ENCODE measurements around the gene FNBP1. TPM values are rescaled to one million over a fixed set of nuclear protein-coding genes. Genes with fewer than 3 reads are reported as not detected.

Gene FNBP1
- total and polyA plus RNA-seq, 2 donors (not counting 1 experiment from before 2014, with no cell fraction given), result 42.9 to 318 TPM

DNA sequence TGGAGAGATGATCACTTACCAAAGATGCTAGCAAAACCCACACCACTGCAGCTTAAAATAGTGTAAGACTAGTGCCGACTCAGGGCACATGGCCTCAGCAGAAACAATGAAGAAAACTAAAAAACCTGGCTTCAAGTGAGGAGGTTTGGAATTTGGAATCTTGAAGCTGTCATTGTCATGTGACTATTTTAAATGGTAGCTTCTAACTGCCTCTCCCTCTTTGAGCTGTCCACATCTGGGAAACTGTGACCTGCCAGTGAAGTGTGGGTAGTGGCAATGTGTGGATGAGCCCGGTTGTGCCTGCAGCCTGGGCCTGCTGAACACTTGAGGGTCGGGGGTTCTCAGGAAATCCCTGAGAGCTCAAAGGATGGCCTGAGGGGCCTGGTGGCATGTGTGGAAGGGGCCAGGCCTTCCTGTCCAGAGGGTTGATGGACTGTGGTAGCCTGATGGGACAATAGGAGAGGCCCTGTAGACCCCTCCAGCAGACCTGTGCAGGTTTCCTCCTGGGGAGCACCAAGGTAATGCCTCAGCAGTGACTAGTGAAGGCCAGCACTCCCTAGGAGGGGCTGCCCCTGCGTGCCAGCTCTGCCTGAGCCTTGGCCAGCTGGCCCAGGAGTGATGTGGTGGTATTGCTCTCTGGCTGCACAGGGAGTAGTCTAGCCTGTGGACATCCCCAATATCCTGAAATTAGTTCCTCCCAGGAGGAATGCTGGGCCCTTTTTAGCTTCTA, 194.1 kb downstream of the FNBP1 start:
- peaks cover 3% of the 10 kb centered on the region for H3K4me1 Mint-ChIP-seq
- H3K4me2 ChIP-seq (replicated peaks; ENCODE audit: low read depth, low read length, poor library complexity, severe bottlenecking), result no peak overlapping the region
- no peaks in the 10 kb centered on the region for H3K27me3 Mint-ChIP-seq
- H3K27me3 ChIP-seq (replicated peaks in 1 of 4; ENCODE audit: control extremely low read depth in 1 of 4, control insufficient read depth in 3 of 4, insufficient read depth in 4 of 4, low read length in 3 of 4), result no peaks in the 10 kb centered on the region
- H3K79me2 ChIP-seq (ENCODE audit: control insufficient read depth, insufficient read depth, low read length), result peaks cover 36% of the 10 kb centered on the region
- no peak overlapping the region for H3K9ac ChIP-seq (ENCODE audit: low read length)
- no peak overlapping the region for H3K4me3 ChIP-seq (ENCODE audit: control extremely low read depth in 1 of 5, extremely low read depth in 1 of 5, insufficient read depth in 1 of 5, low read depth in 2 of 5, low read length in 4 of 5)
- H3K9me3 ChIP-seq (ENCODE audit: control extremely low read depth in 1 of 3, control insufficient read depth in 2 of 3, insufficient read depth in 1 of 3, low read length in 2 of 3), result no peaks in the 10 kb centered on the region
- no peak overlapping the region for H3K4me3 Mint-ChIP-seq
- H4K20me1 ChIP-seq (ENCODE audit: control insufficient read depth, insufficient read depth, low read length, poor library complexity, severe bottlenecking), result no peaks in the 10 kb centered on the region
- 87% methylated on average over 3 of the region's 4 CpGs for WGBS (ENCODE audit: insufficient coverage)
- no peak for DNase-seq
- H3K36me3 ChIP-seq (replicated peaks in 1 of 2; ENCODE audit: control extremely low read depth in 1 of 2, control insufficient read depth in 1 of 2, extremely low read depth in 1 of 2, insufficient read depth in 2 of 2, low read length in 1 of 2), result peaks cover 0 to 34% of the 10 kb centered on the region in 2 experiments
- intact Hi-C loops (cut with micrococcal nuclease), result no loop called here
- no peak for TF ChIP-seq EZH2 (IDR thresholded peaks at IDR 0.05; ENCODE audit: borderline replicate concordance, insufficient read depth, low read depth, low read length, poor library complexity, severe bottlenecking)
- TF ChIP-seq, protein P1, sequence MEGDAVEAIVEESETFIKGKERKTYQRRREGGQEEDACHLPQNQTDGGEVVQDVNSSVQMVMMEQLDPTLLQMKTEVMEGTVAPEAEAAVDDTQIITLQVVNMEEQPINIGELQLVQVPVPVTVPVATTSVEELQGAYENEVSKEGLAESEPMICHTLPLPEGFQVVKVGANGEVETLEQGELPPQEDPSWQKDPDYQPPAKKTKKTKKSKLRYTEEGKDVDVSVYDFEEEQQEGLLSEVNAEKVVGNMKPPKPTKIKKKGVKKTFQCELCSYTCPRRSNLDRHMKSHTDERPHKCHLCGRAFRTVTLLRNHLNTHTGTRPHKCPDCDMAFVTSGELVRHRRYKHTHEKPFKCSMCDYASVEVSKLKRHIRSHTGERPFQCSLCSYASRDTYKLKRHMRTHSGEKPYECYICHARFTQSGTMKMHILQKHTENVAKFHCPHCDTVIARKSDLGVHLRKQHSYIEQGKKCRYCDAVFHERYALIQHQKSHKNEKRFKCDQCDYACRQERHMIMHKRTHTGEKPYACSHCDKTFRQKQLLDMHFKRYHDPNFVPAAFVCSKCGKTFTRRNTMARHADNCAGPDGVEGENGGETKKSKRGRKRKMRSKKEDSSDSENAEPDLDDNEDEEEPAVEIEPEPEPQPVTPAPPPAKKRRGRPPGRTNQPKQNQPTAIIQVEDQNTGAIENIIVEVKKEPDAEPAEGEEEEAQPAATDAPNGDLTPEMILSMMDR (IDR thresholded peaks at IDR 0.05), result no peak
- H3K4me1 ChIP-seq (ENCODE audit: control insufficient read depth in 2 of 2, insufficient read depth in 2 of 2, low read length in 2 of 2), result no peaks in the 10 kb centered on the region
- no peak overlapping the region for H3K27ac Mint-ChIP-seq
- H2AFZ ChIP-seq (ENCODE audit: insufficient read depth, low read depth, low read length, poor library complexity, severe bottlenecking), result no peak overlapping the region
- H3K9me3 Mint-ChIP-seq (ENCODE audit: insufficient read depth), result no peaks in the 10 kb centered on the region
- no peak overlapping the region for H3K27ac ChIP-seq (ENCODE audit: low read length in 2 of 2)
- ChIA-PET CTCF (no interaction called here), POLR2A (no interaction called here)
- no peak for ATAC-seq (ENCODE audit: low read depth)

DNA sequence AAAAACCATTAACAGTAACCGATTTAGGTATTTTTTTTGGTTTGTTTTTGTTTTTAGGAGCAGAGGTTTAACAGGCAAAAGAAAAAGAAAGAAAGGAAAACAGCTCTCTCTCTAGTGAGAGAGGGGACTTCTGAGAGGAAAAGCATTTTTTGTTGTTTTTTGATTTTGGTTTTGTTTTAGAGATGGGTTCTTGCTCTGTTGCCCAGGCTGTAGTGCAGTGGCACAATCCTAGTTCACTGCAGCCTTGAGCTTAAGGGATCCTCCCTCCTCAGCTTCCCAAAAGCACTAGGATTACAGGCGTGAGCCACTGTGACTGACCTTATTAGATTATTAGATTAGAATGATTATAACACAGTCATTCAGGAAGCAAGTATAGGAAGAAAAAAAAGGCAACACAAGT, 197.6 kb downstream of the FNBP1 start:
- Mint-ChIP-seq H3K4me1 (peaks cover 3% of the 10 kb centered on the region), H3K27ac (no peak overlapping the region), H3K4me3 (no peak overlapping the region), H3K27me3 (no peaks in the 10 kb centered on the region), H3K9me3 (ENCODE audit: insufficient read depth) (no peaks in the 10 kb centered on the region)
- intact Hi-C loops (cut with micrococcal nuclease), result no loop called here
- Histone ChIP-seq H4K20me1 (ENCODE audit: control insufficient read depth, insufficient read depth, low read length, poor library complexity, severe bottlenecking) (peaks cover 7% of the 10 kb centered on the region), H3K4me1 (ENCODE audit: control insufficient read depth in 2 of 2, insufficient read depth in 2 of 2, low read length in 2 of 2) (no peaks in the 10 kb centered on the region), H3K27ac (ENCODE audit: low read length in 2 of 2) (peak overlapping the region in 1 of 2 donors; percentile 43), H3K4me3 (ENCODE audit: control extremely low read depth in 1 of 5, extremely low read depth in 1 of 5, insufficient read depth in 1 of 5, low read depth in 2 of 5, low read length in 4 of 5) (no peak overlapping the region), H3K27me3 (replicated peaks in 1 of 4; ENCODE audit: control extremely low read depth in 1 of 4, control insufficient read depth in 3 of 4, insufficient read depth in 4 of 4, low read length in 3 of 4) (no peaks in the 10 kb centered on the region), H3K9ac (ENCODE audit: low read length) (no peak overlapping the region), H3K9me3 (ENCODE audit: control extremely low read depth in 1 of 3, control insufficient read depth in 2 of 3, insufficient read depth in 1 of 3, low read length in 2 of 3) (no peaks in the 10 kb centered on the region), H3K36me3 (replicated peaks in 1 of 2; ENCODE audit: control extremely low read depth in 1 of 2, control insufficient read depth in 1 of 2, extremely low read depth in 1 of 2, insufficient read depth in 2 of 2, low read length in 1 of 2) (peaks cover 0 to 3% of the 10 kb centered on the region in 2 experiments), H3K4me2 (replicated peaks; ENCODE audit: low read depth, low read length, poor library complexity, severe bottlenecking) (no peak overlapping the region), H2AFZ (ENCODE audit: insufficient read depth, low read depth, low read length, poor library complexity, severe bottlenecking) (no peak overlapping the region), H3K79me2 (ENCODE audit: control insufficient read depth, insufficient read depth, low read length) (peaks cover 50% of the 10 kb centered on the region)
- ATAC-seq (ENCODE audit: low read depth), result no peak
- CTCF ChIA-PET, result no interaction called here
- no peak for DNase-seq
- WGBS (ENCODE audit: insufficient coverage), result no CpG with 5 or more reads among the region's 2 CpGs
- POLR2A ChIA-PET, result interaction anchor here (0.7 kb wide), 1 partner anchor 38 kb away, joined by 4 read pairs; no protein-coding TSS in a partner anchor
- no peak for TF ChIP-seq EZH2 (IDR thresholded peaks at IDR 0.05; ENCODE audit: borderline replicate concordance, insufficient read depth, low read depth, low read length, poor library complexity, severe bottlenecking)
- TF ChIP-seq, protein P1 (IDR thresholded peaks at IDR 0.05), result no peak

Measured in B cell (primary cell).